Peyer's patch (tissue), 4 donors: ENCODE data around the gene JAM3.

ENCODE experiments used
- POLR2A ChIP-seq, 2 donors: fragments of 450-650 bp; IDR thresholded peaks; one replicate each; pipeline ENCODE4 v1.5.1; 2017; ENCODE audit warnings: antibody characterized with exemption in 2 of 2, mild to moderate bottlenecking in 2 of 2, moderate library complexity in 2 of 2
- TF ChIP-seq, protein P1 (sequence below), 6 experiments: fragments of 450-650 bp in 4 of 6; fragments of 200-600 bp in 2 of 6; sonication (generic) in 1 of 6; IDR thresholded peaks; one replicate each; pipeline ENCODE4 v1.5.1; 2017 to 2019; ENCODE audit warnings: antibody characterized with exemption in 6 of 6, mild to moderate bottlenecking in 3 of 6, moderate library complexity in 1 of 6

DNA sequence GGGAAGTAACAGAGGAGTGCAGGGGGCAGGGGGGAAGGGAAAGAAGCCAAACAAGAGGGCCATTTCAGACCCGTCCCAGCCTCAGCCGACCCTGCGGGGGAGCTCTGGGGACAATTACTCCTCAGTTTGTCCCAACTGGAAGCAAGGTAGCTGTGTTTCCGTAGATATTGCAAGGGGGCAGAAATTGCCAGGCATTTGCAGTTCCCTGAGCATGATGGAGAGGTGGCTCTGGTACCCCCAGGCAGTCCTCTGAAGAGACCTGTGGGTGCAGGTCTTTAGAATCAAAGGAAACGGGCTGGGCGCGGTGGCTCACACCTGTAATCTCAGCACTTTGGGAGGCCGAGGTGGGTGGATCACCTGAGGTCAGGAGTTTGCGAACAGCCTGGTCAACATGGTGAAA lies 13.8 kb upstream of the JAM3 start:
- TF ChIP-seq, protein P1, sequence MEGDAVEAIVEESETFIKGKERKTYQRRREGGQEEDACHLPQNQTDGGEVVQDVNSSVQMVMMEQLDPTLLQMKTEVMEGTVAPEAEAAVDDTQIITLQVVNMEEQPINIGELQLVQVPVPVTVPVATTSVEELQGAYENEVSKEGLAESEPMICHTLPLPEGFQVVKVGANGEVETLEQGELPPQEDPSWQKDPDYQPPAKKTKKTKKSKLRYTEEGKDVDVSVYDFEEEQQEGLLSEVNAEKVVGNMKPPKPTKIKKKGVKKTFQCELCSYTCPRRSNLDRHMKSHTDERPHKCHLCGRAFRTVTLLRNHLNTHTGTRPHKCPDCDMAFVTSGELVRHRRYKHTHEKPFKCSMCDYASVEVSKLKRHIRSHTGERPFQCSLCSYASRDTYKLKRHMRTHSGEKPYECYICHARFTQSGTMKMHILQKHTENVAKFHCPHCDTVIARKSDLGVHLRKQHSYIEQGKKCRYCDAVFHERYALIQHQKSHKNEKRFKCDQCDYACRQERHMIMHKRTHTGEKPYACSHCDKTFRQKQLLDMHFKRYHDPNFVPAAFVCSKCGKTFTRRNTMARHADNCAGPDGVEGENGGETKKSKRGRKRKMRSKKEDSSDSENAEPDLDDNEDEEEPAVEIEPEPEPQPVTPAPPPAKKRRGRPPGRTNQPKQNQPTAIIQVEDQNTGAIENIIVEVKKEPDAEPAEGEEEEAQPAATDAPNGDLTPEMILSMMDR (IDR thresholded peaks at IDR 0.05): no peak
- no peak for TF ChIP-seq POLR2A (IDR thresholded peaks at IDR 0.05)
